Lower leg skin (tissue), 4 donors: ENCODE measurements around the gene ETV5. TPM values are rescaled to one million over a fixed set of nuclear protein-coding genes. Genes with fewer than 3 reads are reported as not detected.

Experiments
- DNase-seq, 2 donors: peaks; one replicate each; pipeline ENCODE4 v3.0.0-alpha.2; 2019; ENCODE audit warnings: low spot score in 2 of 2
- H3K4me3 ChIP-seq: fragments of 200-600 bp; sonication (generic); 2 replicates; pipeline ENCODE4 v1.5.1; 2017; ENCODE audit warnings: mild to moderate bottlenecking, low read depth; ENCODE audit not compliant: poor library complexity, severe bottlenecking
- CTCF ChIP-seq, 3 donors: fragments of 450-650 bp; IDR thresholded peaks; one replicate each; pipeline ENCODE4 v1.5.1; 2016; ENCODE audit warnings: antibody characterized with exemption in 3 of 3, mild to moderate bottlenecking in 3 of 3, moderate library complexity in 2 of 3
- POLR2A ChIP-seq, 2 donors: fragments of 450-650 bp; IDR thresholded peaks; one replicate each; pipeline ENCODE4 v1.6.1; 2016 to 2017; ENCODE audit warnings: antibody characterized with exemption in 2 of 2, mild to moderate bottlenecking in 1 of 2, moderate library complexity in 1 of 2
- WGBS, 2 donors: methylation state at CpG; one replicate each; pipeline ENCODE4 v1.1.5; 2018; 5-methylcytosine and 5-hydroxymethylcytosine counted together
- intact Hi-C: fragments of 100-400 bp; cut with DNase I; formaldehyde crosslinking; loops from one replicate; pipeline ENCODE4 v1.15.0; 2023; ENCODE audit warnings: low total_unique reads
- total RNA-seq, 4 donors: library from RNA; depleted of rRNA; stranded (reverse); fragments of >200 nt; gene quantifications; one replicate each; pipeline ENCODE4 v1.1.0, GENCODE V29; 2016

ETV5 gene
- total RNA-seq, 4 donors from 2014 or later: 8.1 to 15.3 (median 9.7) TPM

- TF ChIP-seq CTCF (IDR thresholded peaks at IDR 0.05): no peak
- TF ChIP-seq POLR2A (IDR thresholded peaks at IDR 0.05): no peak
- WGBS, 2 donors: 75 to 85% methylated on average over 2 of the region's 2 CpGs
- H3K4me3 ChIP-seq: no peak overlapping the region
- no peak for DNase-seq
- intact Hi-C loops: no loop called here
These were observed 32.9 kb upstream of the ETV5 start for GRCh38 chr3:186141790-186142189.

DNA sequence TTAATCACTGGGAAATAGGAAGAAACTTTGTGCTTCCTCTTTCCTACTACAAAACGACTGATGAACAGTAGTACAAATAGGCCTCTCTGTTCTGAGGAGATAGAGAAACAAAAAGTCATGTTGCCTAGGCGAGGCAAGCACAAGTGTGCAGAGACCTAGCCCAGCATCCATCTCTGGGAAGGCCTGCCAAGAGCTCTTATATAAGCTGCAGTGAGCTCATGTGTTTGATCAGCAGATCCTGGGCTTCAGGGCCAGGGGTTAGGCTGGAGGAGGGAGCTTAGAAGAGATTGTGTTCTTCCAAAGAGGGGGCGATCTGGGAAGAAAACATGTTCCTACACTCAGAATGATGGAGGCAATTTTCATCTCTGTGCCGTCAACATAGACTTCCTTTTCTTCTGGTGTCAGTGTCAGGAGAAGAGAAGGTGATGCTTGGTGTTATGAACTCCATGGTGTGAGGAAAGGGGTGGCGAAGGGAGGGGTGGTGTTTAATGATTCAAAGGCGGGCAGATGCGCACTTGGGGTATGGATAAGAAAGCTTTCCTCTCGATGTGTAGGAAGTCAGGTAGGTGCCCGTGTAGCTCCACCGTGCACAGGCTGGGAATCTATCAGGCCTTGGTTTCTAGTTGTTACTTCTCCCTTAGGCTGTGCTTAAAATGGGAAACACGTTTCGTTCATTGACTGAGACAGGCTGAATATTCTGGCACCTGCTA is 29.5 kb upstream of the ETV5 start:
- TF ChIP-seq POLR2A (IDR thresholded peaks at IDR 0.05) (no peak), CTCF (IDR thresholded peaks at IDR 0.05) (no peak)
- WGBS, 2 donors: 73 to 81% methylated on average over 12 of the region's 12 CpGs
- H3K4me3 ChIP-seq: no peak overlapping the region
- peak in 1 of 2 donors; percentile 28 for DNase-seq
- intact Hi-C loops: no loop called here

GRCh38 chr3:186137051-186137685 is 28.3 kb upstream of the ETV5 start:
- TF ChIP-seq POLR2A (IDR thresholded peaks at IDR 0.05) (no peak), CTCF (IDR thresholded peaks at IDR 0.05) (no peak)
- WGBS, 2 donors: 88 to 91% methylated on average over 15 of the region's 15 CpGs
- no peak overlapping the region for H3K4me3 ChIP-seq
- intact Hi-C loops: no loop called here
- DNase-seq: no peak

GRCh38 chr3:186133980-186134379 is 25.1 kb upstream of the ETV5 start:
- TF ChIP-seq POLR2A (IDR thresholded peaks at IDR 0.05) (no peak), CTCF (IDR thresholded peaks at IDR 0.05) (no peak)
- 81 to 83% methylated on average over 5 of the region's 5 CpGs for WGBS, 2 donors

DNA sequence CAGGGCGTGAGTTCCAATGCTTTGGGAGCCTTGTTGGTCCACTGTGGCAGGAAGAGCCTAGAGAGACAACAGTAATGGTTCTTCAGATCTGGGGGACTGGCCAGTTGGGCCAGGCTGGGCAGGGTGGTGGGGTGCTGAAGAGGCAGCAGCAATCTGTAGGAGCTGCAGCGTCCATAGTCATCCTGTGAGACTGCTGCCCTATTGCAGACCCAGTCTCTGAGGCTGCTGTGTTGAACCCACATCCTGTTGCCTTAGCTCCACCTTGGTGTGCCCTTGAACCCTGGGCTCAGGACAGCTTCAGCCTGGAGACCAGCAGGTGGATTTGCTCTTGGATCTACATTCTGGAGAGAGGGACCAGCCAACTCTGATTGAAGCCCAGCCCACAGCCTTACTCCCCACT is 23.6 kb upstream of the ETV5 start:
- whole genome bisulfite sequencing, 2 donors: 81 to 91% methylated on average over 2 of the region's 2 CpGs
- no peak overlapping the region for H3K4me3 ChIP-seq
- intact Hi-C loops: no loop called here
- TF ChIP-seq POLR2A (IDR thresholded peaks at IDR 0.05): no peak
- no peak for TF ChIP-seq CTCF (IDR thresholded peaks at IDR 0.05)
- DNase-seq: peak in 1 of 2 donors; percentile 56

More at GRCh38 chr3:186133980-186134379, 25.1 kb upstream of the ETV5 start:
- intact Hi-C loops: no loop called here
- no peak overlapping the region for H3K4me3 ChIP-seq
- peak in 1 of 2 donors; percentile 56 for DNase-seq
